Measurements from ENCODE around the gene CACNA1S. TPM values are rescaled to one million over a fixed set of nuclear protein-coding genes. Genes with fewer than 3 reads are reported as not detected.

The CACNA1S gene
- total RNA-seq, 1 donor from 2014 or later, result 0.07 TPM

GRCh38 chr1:201023517-201023902 lies 88.7 kb downstream of the CACNA1S start, which contains the start of gene KIF21B:
TSS of gene KIF21B (minus strand) at chr1:201023714. CDS start at chr1:201023383, 331 bp downstream.
- Mint-ChIP-seq H3K4me1 (peaks cover 67% of the 10 kb centered on the region), H3K27ac (ENCODE audit: unreplicated experiment) (peak within 1 kb of the TSS; percentile 20), H3K36me3 (ENCODE audit: low read depth) (no peaks in the 10 kb centered on the region), H3K9me3 (no peaks in the 10 kb centered on the region), H3K27me3 (ENCODE audit: low read depth) (peaks cover 7% of the 10 kb centered on the region), H3K4me3 (peak within 1 kb of the TSS; percentile 91)
- peak; percentile 85 for DNase-seq (ENCODE audit: low read depth, low spot score)
- TF ChIP-seq CTCF (conservative IDR thresholded peaks at IDR 0.05), result no peak

GRCh38 chr1:201022820-201023516 lies 89.3 kb downstream of the CACNA1S start:
- no peaks in the 10 kb centered on the region for H3K9me3 Mint-ChIP-seq
- peak; percentile 22 for TF ChIP-seq CTCF (conservative IDR thresholded peaks at IDR 0.05)
- H3K4me1 Mint-ChIP-seq, result peaks cover 67% of the 10 kb centered on the region
- H3K36me3 Mint-ChIP-seq (ENCODE audit: low read depth), result no peaks in the 10 kb centered on the region
- H3K27me3 Mint-ChIP-seq (ENCODE audit: low read depth), result peaks cover 7% of the 10 kb centered on the region
- peak overlapping the region; percentile 91 for H3K4me3 Mint-ChIP-seq
- H3K27ac Mint-ChIP-seq (ENCODE audit: unreplicated experiment), result peak overlapping the region; percentile 20
- peak; percentile 45 for DNase-seq (ENCODE audit: low read depth, low spot score)

GRCh38 chr1:201022493-201022819 lies 89.8 kb downstream of the CACNA1S start:
- peaks cover 7% of the 10 kb centered on the region for H3K27me3 Mint-ChIP-seq (ENCODE audit: low read depth)
- no peaks in the 10 kb centered on the region for H3K9me3 Mint-ChIP-seq
- H3K36me3 Mint-ChIP-seq (ENCODE audit: low read depth), result no peaks in the 10 kb centered on the region
- no peak for DNase-seq (ENCODE audit: low read depth, low spot score)
- no peak for TF ChIP-seq CTCF (conservative IDR thresholded peaks at IDR 0.05)
- H3K27ac Mint-ChIP-seq (ENCODE audit: unreplicated experiment), result peak overlapping the region; percentile 20
- H3K4me3 Mint-ChIP-seq, result peak overlapping the region; percentile 91
- peaks cover 67% of the 10 kb centered on the region for H3K4me1 Mint-ChIP-seq

- Mint-ChIP-seq H3K4me3 (peak overlapping the region; percentile 91), H3K27me3 (ENCODE audit: low read depth) (peaks cover 7% of the 10 kb centered on the region), H3K36me3 (ENCODE audit: low read depth) (no peaks in the 10 kb centered on the region), H3K4me1 (peaks cover 70% of the 10 kb centered on the region), H3K27ac (ENCODE audit: unreplicated experiment) (no peak overlapping the region), H3K9me3 (no peaks in the 10 kb centered on the region)
- DNase-seq (ENCODE audit: low read depth, low spot score), result no peak
- TF ChIP-seq CTCF (conservative IDR thresholded peaks at IDR 0.05), result no peak
Observed at GRCh38 chr1:201021630-201022492, 90.4 kb downstream of the CACNA1S start.

GRCh38 chr1:201020721-201021629 lies 91.3 kb downstream of the CACNA1S start:
- Mint-ChIP-seq H3K4me3 (peak overlapping the region; percentile 91), H3K27ac (ENCODE audit: unreplicated experiment) (peak overlapping the region; percentile 65), H3K4me1 (peaks cover 69% of the 10 kb centered on the region), H3K36me3 (ENCODE audit: low read depth) (no peaks in the 10 kb centered on the region), H3K27me3 (ENCODE audit: low read depth) (peaks cover 7% of the 10 kb centered on the region), H3K9me3 (no peaks in the 10 kb centered on the region)
- no peak for DNase-seq (ENCODE audit: low read depth, low spot score)
- TF ChIP-seq CTCF (conservative IDR thresholded peaks at IDR 0.05), result peak; percentile 44

Measured in neural crest cell (in vitro differentiated cells).